ENCODE measurements around the gene SMAD7. TPM values are rescaled to one million over a fixed set of nuclear protein-coding genes. Genes with fewer than 3 reads are reported as not detected.

SMAD7 gene
- total RNA-seq, 4 donors from 2014 or later, result 42.9 to 100 (median 68.7) TPM

GRCh38 chr18:48902023-48902855, 48.5 kb downstream of the SMAD7 start:
- Histone ChIP-seq H3K36me3 (no peaks in the 10 kb centered on the region), H3K27me3 (no peaks in the 10 kb centered on the region), H3K4me3 (no peak overlapping the region), H3K9me3 (no peaks in the 10 kb centered on the region), H3K27ac (peak overlapping the region in 3 of 4 donors; percentile 41 to 54 (median 42)), H3K4me1 (peaks cover 0 to 14% (median 2%) of the 10 kb centered on the region in 4 donors)
- no peak for TF ChIP-seq POLR2A (IDR thresholded peaks at IDR 0.05)
- TF ChIP-seq CTCF (IDR thresholded peaks at IDR 0.05), result no peak
- DNase-seq, result peak; percentile 32 to 80 (median 78)

- Histone ChIP-seq H3K4me3 (no peak overlapping the region), H3K27ac (peak overlapping the region in 2 of 4 donors; percentile 42 to 54), H3K27me3 (no peaks in the 10 kb centered on the region), H3K4me1 (peaks cover 0 to 14% (median 5%) of the 10 kb centered on the region in 4 donors), H3K36me3 (no peaks in the 10 kb centered on the region), H3K9me3 (no peaks in the 10 kb centered on the region)
- TF ChIP-seq CTCF (IDR thresholded peaks at IDR 0.05) (no peak), POLR2A (IDR thresholded peaks at IDR 0.05) (no peak)
- no peak for DNase-seq
Observed at GRCh38 chr18:48901145-48902022, 49.4 kb downstream of the SMAD7 start.

- no peak overlapping the region for H3K27ac ChIP-seq
- H3K36me3 ChIP-seq, result no peaks in the 10 kb centered on the region
- H3K27me3 ChIP-seq, result no peaks in the 10 kb centered on the region
- DNase-seq, result no peak
- H3K9me3 ChIP-seq, result no peaks in the 10 kb centered on the region
- peaks cover 0 to 14% (median 5%) of the 10 kb centered on the region in 4 donors for H3K4me1 ChIP-seq
- H3K4me3 ChIP-seq, result no peak overlapping the region
- TF ChIP-seq POLR2A (IDR thresholded peaks at IDR 0.05) (no peak), CTCF (IDR thresholded peaks at IDR 0.05) (no peak)
Observed at GRCh38 chr18:48900469-48900868, 50.3 kb downstream of the SMAD7 start.

GRCh38 chr18:48899558-48900174, 51.1 kb downstream of the SMAD7 start:
- no peak for TF ChIP-seq POLR2A (IDR thresholded peaks at IDR 0.05)
- no peak for TF ChIP-seq CTCF (IDR thresholded peaks at IDR 0.05)
- DNase-seq, result no peak
- Histone ChIP-seq H3K4me1 (peaks cover 0 to 14% (median 5%) of the 10 kb centered on the region in 4 donors), H3K9me3 (no peaks in the 10 kb centered on the region), H3K27ac (no peak overlapping the region), H3K4me3 (no peak overlapping the region), H3K36me3 (no peaks in the 10 kb centered on the region), H3K27me3 (no peaks in the 10 kb centered on the region)

- TF ChIP-seq POLR2A (IDR thresholded peaks at IDR 0.05) (no peak), CTCF (IDR thresholded peaks at IDR 0.05) (no peak)
- Histone ChIP-seq H3K4me1 (peaks cover 0 to 19% (median 5%) of the 10 kb centered on the region in 4 donors), H3K36me3 (no peaks in the 10 kb centered on the region), H3K27ac (no peak overlapping the region), H3K9me3 (no peaks in the 10 kb centered on the region), H3K27me3 (no peaks in the 10 kb centered on the region), H3K4me3 (no peak overlapping the region)
- no peak for DNase-seq
Observed at GRCh38 chr18:48898521-48898920, 52.2 kb downstream of the SMAD7 start.
